NCI-H526 treated with DMSO at 0.1 percent for 48 hours (cell line): ENCODE data around the gene WNT6.
"Not testable (repeated sequence)": the region's sequence is repeated elsewhere in the genome, so short reads cannot be mapped to it uniquely, and the experiment has no call there.

Experiments used
- DNase-seq: peaks from one replicate; lab custom pipeline; 2025; lab: John Stamatoyannopoulos, UW

WNT6 gene

DNA sequence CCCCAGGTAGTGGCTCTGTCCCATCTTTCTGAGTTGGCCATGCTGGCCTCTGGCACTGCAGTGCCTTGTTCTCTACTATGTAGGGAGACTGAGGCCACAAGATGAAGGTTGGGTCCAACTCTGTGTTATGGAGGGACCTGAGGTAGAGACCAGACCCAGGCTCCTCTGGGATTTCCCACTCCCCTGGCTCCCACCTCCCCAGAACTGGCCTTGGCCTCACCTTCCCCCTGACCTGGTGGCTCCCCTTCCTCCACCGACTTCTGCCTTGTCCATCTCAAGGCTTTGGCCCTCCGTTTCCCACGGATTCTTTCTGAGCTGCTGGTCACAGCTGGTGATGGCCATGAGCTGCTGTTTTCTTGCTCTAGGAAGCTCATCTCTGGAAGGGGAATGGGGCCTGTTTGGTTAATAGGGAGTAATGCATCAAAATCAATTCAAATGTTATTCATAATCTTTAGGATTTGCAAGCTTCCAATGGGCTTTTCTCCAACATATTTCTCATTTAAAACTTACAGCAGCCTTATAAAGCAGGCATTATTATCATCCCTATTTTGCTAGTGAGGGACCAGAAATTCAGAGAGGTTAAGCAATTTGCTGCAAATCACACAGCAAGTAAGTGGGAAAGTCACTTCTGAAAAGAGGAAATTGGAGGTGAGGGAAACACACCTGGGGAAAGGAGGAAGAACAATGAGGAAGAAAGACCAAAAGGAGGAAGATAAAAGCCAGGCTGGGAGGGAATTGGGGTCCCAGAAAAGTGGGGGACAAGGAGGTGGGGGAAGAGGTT, 28.9 kb upstream of the WNT6 start:
- DNase-seq: no peak

DNA sequence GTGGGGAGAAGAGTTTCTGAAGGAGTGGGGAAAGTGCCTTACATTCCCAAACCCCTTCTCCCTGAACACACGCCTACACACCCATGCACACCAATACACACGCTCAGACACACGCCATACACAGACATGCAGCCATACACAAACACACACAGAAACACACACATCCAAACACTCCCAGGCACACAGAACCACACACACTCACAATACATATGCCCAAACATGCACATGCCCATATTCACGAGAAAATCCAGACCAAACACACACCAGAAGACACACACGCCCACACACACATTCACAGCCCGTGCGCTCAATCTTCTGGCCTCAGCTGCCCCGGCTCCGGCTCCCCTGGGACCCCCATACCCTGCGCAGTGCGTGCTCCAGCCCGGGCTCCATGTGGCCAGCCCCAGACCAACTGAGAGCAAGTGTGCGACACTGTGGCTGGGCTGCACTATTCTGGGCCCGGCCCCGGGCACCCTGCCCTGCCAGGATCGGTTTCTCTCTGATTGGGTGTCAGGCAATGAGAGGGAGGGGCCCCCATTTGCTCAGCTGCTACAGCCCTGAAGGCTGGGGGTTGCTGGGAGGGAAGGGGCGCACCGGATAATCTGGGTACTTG, 28.1 kb upstream of the WNT6 start, which contains the start of gene PRKAG3:
Gene PRKAG3, minus strand, starts transcription at position 426 of the 613 bp plus-strand sequence.
- DNase-seq: no peak

DNA sequence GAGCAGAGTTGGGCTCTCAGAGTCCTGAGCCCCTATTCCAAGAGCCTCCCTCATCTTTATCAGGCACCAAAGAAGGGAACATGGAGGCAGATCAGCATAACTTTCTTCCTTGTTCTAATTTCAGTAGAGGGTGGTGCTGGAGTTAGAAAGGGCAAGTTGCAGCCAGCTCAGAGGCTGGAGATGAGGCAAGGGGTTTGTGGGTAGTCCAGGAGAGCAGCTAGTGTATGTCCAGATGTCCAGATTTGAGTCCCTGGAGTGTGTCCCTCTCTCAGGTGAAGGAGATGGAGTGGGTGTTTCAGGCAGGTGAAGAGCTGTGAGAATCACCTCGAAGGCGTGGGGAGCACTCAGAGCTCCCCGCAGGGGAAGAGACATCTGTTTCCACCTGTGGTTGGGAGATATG, 27.5 kb upstream of the WNT6 start:
- no peak for DNase-seq

DNA sequence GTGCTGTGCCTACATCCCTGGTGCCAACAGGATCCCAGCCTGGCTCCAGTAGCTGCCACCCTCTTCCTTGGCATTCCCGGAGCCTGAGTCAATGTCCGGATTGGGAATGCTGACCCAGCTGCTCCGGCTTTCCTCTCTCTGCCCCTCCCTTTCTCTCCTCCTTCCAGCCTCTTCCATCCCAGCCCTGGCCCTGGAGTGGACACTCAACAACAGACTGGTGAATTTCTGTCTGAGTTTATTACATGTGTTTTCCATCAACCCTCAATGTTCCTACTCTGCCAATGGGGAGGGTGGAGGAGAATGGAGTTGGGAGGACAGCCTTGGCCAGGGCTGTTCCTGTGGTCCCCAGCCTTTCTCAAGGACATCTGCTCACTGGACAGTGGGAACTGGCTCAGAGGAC, 27.1 kb upstream of the WNT6 start:
- DNase-seq: no peak

DNA sequence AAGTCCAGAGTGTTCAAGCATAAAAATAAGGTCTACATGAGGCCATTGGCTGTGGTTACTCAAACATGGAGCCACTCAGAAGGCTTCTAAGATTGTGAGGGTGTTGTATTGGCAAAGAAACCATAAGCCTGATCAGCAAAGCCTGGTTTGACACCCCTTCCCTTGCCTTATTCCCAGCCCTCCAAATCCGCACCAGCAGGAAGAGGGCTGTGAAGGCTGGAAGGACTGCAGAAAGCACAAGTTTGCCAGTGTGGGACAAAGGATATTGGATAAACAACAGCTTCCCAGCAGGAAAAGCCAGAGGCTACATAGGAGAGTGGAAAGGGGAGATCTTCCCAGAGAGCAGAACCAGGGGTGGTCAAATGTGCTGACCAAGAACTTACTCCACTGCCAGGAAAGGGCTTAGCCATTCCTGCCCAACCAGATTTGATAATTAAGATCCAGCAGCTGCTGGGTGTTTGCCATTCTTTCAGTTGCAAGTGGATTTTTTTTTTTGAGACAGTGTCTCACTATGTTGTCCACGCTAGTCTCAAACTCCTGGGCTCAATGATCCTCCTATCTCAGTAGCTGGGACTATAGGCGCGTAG, 26.5 kb upstream of the WNT6 start:
- no peak for DNase-seq

DNA sequence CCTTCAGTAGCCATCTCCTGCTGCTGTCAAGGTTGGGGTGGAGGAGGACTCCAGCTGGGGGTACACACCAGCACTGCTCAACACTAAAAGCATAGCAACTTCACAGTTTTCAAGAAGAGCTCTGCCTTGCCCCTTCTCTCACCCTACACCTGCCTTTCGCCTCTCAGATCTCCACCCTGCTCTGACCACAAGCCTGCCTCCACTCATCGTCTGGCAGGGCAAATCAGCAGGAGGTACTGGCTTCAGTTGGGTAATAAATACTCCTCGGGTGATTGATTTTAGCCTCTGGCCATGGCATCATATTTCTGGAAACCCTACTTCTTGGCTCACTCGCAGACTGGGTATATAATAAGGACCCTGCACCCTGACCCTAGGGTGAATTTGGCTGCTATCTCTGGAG, 24.9 kb upstream of the WNT6 start:
- no peak for DNase-seq

DNA sequence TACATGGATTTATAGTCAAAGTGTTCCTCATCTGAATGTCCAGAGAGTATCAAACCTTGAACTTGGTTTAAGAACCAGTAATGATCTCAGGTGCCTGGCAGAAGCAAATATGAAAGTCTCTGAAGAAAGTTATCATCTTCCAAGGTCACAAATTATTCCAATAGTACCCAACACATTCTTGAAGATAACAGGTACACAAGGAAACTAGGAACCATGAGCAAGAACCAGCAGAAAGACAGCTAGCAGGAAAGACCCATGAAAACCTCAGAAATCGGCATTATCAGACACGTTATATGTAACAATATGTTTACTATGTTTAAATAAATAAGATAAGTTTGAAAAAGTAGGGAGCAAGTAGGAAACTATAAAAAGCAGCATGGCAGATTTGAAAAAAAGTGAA, 22.1 kb upstream of the WNT6 start:
- DNase-seq: no peak

DNA sequence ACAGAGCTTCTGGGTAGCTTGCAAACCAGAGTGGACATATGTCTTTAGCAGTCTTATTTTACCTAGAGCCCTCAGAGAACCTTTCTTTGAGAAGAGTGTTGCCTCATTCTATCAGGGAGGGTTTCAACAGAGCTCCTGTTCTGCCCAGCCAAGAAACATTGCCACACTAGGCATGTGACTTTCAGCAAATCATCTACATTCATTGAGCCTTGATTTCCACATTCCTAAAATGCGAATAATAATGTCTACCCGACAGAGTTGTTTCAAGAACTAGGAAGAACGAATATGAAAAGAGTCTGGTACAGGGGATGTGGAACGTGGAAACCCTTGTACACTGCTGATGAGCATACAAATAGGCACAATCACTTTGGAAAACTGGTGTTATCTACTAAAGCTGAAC, 20.2 kb upstream of the WNT6 start:
- no peak for DNase-seq

DNA sequence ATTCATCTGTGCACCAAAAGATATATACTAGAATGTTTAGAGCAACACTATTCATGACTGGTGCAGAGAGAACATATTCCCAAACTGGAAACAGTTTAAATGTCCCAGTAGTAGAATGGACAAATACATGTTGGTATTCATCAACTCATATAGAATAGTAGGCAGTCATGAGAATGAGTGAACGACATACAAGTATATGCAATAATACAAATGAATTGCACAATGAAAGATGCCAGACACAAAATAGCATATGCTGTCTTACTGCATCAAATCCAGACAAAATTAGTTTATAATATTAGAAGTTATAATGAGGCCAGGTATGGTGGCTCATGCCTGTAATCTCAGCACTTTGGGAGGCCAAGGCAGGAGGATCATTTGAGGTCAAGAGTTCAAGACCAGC, 19.7 kb upstream of the WNT6 start:
- DNase-seq: no peak

DNA sequence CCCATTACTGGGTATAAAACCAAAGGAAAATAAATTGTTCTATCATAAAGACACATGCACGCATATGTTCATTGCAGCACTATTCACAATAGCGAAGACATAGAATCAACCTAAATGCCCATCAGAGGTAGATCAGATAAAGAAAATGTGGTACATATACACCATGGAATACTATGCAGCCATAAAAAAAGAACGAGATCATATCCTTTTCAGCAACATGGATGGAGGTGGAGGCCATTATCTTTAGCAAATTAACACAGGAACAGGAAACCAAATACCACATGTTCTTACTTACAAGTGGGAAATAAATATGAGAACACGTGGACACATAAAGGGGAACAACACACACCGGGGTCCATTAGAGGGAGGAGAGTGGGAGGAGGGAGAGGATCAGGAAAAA, 15.3 kb upstream of the WNT6 start:
- not testable (repeated sequence) for DNase-seq

DNA sequence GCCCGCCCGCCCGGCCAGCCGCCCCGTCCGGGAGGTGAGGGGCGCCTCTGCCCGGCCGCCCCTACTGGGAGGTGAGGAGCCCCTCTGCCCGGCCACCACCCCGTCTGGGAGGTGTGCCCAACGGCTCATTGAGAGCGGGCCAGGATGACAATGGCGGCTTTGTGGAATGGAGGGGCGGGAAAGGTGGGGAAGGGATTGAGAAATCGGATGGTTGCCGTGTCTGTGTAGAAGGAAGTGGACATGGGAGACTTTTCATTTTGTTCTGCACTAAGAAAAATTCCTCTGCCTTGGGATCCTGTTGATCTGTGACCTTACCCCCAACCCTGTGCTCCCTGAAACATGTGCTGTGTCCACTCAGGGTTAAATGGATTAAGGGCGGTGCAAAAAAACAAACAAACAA, 12.6 kb upstream of the WNT6 start:
- DNase-seq: not testable (repeated sequence)

DNA sequence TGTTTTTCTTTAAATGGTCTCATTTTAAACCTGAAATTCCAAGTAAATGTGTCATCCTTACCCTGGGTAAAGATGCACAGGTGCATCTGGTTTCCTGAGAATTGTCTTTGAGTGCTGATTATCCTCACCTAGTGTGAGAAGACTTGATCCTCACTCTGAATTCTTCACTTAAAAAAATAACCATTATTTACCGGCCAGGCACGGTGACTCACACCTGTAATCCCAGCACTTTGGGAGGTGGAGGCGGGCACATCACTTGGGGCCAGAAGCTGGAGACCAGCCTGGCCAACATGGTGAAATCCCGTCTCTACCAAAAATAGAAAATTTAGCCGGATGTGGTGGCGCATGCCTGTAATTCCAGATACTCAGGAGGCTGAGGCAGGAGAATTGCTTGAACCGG, 9.9 kb upstream of the WNT6 start:
- DNase-seq: no peak

DNA sequence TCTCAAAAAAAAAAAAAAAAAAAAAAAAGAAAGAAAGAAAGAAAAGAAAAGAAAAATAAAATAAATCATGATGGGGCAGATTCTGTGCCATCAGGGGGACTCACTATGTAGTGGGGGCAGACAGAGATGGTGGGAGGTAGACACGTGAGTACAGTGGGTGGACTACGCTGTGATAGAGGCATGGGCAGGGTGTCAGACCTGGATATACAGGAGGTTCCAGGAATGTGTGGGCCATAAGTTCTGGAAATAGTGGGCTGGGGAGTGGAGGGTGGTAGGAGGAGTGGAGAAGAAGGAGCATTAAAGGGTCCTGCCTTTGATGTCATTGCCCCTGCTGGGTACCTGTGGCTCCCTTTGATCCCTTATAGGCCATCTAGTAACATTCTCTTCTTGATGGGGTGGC, 8.8 kb upstream of the WNT6 start:
- DNase-seq: no peak

DNA sequence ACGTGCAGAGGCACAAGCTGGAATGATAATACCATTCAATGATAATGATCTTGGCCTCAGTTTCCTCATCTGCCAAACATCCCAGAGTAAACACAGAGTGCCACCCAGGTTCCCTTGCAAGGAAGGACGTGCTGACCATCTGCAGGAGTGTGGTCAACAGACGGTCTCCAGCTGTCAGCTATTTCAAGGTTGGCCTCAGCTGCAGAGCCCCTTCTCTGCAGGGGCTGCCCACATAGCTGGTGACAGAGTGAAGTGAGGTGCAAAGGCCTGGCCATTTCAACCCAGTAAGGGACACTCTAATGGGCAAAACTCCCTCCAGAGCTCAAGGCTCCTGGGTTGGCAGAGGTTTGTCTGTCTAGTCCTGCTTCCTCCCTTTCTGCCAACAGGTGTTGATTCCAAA, 8.3 kb upstream of the WNT6 start:
- no peak for DNase-seq

DNA sequence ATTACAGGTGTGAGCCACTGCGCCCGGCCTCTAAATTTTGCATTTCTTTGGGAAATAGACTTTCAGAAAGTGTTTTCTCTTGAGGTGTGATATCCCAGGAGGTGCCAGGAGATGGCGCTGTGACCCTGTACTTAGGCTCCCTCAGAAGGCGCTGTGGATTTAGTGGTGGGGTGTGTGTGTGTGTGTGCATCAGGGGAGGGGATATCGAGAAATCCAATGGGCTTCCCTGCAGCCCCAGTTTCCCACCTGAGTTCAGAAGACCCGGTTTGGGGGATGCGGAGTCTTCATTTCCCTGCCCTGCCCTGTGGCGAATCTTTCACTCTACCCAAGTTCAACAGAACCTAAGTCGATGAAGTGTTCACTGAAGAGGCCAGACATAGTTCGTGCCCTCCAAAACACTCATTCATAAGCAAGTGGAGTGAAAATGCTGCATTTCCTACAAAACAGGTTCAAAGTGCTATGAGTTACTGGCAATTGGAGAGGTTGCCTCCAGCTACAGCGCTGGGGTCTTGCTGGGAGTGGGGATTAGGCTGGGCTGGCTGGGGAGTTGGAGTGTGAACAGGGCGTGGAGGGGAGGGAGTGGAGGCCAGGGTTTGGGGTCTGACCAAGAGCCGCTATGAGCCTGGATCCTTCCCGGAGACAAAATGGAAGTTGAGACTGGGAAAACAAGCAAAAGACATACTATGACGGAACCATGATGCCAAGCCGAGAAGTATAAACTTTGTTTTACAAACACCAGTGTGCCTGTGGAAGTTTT, 6.5 kb upstream of the WNT6 start:
- peak; percentile 10 for DNase-seq

DNA sequence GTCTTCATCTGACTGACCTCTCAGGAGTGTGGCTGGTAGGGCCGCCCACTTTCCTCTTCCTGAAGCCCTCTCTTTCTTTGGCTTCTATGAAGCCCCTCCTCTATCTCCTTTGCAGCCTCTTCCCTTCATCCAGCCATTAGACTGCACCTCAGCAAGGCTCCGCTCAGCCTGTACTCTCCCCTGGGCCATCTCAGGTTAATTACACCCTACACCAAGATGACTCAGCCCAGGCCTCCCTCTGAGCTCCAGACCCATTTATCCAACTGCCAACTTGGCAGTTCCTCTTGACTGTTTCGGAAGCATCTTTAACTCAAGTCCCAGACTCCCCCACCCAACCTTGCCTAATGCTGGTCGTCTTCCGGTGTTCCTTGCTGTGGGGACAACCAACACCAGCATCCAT, 5.8 kb upstream of the WNT6 start:
- DNase-seq: no peak

DNA sequence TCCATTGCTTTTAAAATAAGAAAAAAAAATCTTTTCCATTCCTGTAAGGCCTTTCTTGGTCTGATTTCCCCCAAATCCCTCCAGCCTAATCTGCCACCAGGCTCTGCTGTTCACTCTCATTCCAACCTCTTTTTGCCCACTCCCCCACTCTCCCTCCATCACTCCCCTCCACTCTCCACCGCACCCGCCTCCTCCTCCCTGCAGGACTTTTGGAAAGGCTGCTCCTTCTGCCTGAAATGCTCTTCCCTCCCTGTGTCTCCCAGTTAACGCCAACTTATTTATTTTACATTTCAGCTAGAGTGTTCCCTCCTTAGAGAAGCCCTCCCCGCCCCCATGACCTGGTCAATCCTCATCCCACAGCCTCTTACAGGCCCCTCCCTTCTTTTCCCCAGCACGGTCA, 4.7 kb upstream of the WNT6 start:
- DNase-seq: no peak

DNA sequence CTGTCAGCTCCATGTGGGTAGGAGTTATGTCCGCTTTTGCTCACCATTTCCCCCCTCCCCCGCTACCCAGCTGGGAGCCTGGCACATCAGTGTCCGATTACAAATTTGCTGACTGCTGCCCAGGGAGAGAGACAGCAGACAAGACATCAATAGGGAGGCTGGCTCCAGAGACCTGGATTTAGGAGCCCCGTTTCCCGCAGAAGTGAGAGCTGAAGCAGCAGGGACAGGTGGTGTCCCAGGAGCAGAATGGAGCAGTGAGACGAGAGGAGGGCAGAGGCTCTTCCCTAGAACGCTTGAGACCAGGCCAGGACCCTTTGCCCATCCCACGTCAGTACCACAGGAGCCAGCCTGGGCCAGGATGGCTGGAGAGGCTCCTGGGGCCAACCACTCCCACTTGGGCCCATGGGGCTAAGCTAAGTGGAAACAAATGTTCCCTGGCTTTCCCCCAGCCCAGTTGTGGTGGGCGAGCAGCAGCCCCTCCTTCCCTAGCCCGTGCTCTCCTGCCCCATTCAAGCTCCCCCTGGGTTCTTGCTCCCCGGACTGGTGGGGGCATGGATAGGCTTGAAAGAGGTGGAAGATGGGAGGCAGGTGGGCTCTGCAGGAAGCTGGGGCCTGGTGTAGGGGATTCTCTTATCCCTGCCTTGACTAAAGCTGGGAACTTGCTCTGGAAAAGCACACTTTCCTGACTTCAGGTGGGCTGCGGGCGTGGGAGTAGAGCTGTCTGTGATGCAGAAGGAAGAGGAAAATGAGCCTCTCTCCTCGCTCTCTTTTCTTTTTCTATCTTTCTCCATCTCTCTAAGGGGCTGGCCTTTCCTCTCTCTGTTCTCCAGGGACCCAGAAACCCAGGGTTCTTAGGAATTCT, 4.1 kb upstream of the WNT6 start:
- no peak for DNase-seq

DNA sequence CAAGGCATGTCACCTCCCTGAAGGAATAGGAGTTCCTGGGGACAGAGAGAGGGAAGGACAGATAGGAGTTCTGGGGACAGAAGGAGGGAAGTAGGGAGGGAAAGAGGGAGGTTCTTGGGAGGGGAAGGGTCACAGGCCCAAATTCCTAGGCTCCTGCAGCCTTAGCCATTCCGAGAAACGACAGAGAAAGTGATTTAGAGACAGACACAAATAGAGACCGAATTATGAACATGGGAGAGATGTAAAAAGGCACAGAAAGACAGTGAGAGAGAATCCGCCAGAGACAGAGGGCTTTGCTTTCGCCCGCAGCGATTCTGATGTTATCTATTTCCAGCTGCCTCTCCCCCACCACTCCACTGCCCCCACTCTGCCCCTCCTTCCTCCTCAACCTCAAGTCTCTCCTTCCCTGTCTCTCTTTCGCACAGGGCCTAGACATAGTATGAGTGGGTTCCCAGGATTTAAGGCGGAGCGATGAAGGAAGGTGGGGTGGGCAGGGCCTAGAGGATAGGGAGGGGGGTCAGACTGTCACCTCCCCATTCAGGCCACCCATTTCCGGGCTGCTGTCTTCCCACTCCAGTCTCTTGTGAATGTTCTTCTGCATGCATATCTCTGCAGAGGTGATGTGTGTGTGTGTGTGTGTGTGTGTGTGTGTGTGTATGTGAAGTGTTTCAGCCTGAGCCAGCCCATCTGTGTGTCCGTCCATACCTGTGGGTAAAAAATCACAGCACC, 3.3 kb upstream of the WNT6 start:
- DNase-seq: no peak

DNA sequence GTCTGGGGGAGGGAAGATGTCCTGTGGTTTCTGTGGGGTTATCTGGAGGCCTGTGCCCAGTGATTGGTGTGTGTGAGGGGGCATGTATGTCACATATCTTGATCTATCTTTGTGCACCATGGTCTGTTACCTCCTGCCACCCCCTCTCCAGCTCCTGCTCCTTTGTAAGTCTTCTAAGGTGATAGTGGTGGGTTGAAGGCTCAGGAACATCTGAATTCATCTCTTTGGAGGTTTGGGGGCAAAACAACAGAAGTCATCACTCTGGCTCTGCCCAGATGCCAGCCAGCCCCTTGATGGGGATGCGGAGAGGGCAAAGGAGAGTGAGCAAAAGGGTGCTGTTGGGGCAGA, 2.7 kb upstream of the WNT6 start:
- DNase-seq: no peak
